ENCODE results near the gene EFCAB6.

Gene EFCAB6

DNA sequence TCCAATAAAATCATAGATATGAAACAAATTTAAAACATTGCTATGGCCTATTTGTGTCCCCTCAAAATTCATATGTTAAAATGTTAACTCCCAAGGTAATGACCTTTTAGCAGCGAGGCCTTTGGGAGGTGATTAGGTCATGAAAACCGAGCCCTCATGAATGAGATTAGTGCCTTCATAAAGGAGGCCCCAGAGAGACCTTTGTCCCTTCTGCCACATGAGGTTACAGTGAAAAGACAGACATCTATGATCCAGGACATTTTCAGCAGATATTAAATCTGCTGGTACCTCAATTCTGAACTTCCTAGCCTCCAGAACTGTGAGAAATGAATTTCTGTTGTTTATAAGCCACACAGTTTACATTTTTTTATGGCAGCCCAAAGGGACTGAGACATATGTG is 228.6 kb downstream of the EFCAB6 start:
- DNase-seq (ENCODE audit: low read depth, low spot score), result no peak

DNA sequence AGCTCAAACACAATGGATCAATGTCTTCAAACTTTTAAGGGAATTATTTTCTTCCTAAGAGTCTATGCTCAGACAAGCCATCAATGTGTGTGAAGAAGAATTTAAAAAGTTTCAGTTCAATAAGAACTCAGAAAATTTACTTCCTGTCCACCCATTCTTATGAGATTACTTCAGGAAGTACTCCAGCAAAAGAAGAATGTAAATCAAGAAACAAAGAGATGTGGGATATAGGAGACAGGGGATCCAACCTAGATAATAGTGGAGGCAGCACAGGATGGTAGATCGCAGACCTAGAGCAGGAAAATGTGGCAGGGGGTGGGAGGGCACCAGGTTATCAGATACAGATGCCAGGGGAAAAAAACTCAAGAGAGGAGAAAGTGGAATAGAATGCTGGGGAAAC is 229.7 kb downstream of the EFCAB6 start:
- DNase-seq (ENCODE audit: low read depth, low spot score), result no peak

DNA sequence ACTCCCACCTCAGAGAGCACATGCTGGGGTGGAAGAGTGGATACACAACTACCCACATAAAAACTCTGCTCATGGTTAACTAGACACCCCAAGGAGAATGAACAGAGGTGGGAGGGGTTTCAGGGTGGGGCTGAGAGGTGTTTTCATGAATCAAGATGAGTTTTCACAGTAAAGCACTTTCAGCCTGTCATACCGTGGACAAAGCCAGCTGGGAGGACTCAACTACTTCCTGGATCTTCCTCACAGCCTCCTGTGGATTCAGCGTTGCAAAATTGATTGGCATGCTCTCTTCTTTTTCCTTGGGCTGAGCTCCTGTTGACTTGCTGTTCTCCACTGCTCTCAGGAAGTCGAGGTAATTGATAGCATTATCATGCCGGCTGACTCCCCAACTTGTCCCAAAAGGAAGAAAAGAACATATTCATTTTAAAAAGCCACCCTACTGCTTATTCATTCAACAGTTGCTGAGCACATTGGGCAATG is 231.8 kb downstream of the EFCAB6 start:
- DNase-seq (ENCODE audit: low read depth, low spot score), result no peak

DNA sequence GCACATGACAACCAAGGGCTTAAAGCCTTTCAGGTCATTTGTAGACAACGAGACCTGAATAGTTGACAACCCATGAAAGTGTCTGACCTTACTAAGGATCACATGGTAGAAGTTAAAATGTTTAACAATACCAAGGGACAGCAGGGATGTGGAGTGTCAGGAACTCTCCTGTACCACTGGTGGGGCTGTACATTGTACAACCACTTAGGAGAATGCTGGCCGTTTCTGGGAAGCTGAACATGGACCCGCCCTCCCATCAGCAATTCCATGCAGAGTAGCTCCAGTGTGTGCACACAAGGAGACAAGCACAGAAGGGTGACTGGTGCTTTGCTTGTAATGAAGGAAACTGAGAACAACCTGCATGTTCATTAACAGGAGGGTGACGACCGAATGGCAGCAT is 237.4 kb downstream of the EFCAB6 start:
- DNase-seq (ENCODE audit: low read depth, low spot score), result no peak

DNA sequence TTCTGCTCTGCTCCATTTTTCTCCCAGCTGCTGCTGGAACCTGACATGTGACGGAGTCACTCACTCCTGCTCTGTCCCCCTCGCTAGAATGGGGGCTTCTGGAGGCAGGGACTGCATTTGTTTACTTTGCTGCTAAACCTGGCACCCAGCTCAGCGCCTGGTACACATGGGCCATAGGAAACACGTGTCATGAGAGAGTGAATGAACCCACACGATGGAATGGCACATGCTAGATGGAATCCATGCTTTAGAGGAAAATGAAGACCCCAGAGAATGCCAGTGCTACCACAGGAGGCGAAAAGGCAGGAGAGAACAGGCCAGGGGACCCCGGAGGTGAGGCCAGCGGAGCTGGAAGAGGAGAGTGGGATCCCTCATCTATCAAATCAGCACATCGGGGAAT is 239.4 kb downstream of the EFCAB6 start:
- no peak for DNase-seq (ENCODE audit: low read depth, low spot score)

DNA sequence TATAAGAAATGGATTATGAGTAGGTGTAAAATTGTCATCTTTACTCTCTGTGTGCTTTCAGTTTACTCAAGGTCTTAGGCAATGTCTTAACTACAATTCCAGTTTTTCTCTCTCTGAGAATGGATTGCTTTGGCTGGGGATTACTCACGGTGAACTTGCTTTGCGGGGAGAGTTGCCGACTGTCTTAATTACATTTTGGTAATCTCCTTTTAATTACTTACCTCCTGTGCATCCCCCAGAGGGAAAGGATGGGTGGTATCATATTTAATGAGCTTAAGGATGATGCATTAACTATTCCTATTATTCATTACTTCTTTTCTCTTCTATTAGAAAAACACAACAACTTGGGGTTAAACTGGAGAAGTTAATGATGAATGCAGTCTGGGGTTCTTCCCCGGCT is 240.9 kb downstream of the EFCAB6 start:
- DNase-seq (ENCODE audit: low read depth, low spot score), result no peak

DNA sequence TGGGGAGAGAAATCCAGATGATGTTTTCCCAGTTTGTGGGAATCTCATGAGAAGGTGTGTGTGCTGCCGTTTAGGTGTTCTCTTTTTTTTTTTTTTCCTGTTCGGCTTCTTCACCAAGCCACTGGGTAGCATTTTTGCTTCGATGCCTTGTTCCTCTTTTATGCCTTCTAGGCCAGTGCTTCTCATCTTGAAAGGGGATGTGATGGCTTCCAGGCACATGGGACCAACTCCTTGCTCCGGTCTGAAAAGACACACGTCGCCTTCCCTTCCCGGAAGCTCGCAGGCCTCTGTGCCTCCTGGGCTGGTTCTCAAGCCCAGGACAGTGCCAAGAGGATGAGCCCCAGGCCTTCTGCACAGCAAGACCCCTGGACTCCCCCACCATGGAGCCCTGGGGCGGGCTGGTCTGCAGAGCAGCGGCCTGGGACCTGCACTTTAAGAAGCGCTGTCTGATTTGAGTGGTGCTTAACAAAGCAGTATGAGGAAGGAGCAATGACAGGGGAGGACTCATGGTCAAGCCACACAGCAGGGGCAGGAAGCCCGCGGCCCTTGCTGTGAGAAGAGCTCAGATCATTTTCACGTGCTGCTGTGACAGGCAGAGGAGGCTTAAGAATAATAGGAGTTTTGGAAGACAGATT is 241.5 kb downstream of the EFCAB6 start:
- DNase-seq (ENCODE audit: low read depth, low spot score), result no peak

DNA sequence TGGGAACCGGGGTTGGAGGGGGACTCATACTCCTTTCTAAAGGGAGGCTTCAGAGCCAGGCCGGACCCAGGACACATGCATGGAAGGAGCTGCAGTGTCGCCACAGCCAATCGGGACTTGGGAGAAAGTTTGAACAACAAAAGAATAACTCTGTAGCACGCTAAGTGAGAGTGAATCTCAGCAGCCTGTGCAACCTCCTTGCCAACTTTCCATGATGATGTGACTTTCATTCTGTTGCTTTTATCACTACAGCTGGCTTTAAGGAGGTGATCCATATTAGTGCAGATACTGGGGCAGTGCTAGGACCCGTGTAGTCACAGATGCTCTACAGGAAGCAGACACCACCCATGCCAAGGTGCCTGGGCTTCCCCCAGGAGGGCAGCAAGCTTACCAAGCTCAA is 243.0 kb downstream of the EFCAB6 start:
- no peak for DNase-seq (ENCODE audit: low read depth, low spot score)

DNA sequence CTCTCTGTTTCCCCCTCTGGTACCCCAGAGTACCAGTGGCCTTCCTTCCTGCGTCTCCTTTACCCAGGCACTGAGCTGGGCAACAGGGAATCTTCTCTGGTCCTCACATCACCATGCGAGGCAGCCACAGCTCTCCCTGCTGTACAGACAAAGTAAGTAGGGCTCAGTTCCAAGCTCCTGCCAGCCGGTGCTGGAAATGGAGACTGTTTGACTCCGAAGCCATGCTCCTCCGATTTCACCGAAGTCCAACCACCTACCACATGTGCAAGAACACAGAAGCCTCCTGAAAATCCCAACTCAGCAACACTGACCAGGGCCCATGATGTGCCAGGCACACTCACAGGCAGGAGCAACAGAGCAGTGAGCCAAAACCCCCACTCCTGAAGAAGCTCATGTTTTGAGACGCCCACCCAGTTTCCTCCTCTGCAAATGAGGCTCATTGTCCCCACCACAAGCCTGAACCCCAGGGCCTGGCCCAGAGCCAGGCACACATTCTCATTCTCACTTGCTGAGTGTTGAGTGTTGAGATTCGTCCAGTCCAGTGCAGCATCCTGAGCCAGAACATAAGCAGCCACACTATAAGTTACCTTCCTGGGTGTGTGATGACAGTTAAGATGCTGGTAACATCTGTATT is 244.3 kb downstream of the EFCAB6 start:
- DNase-seq (ENCODE audit: low read depth, low spot score), result no peak

DNA sequence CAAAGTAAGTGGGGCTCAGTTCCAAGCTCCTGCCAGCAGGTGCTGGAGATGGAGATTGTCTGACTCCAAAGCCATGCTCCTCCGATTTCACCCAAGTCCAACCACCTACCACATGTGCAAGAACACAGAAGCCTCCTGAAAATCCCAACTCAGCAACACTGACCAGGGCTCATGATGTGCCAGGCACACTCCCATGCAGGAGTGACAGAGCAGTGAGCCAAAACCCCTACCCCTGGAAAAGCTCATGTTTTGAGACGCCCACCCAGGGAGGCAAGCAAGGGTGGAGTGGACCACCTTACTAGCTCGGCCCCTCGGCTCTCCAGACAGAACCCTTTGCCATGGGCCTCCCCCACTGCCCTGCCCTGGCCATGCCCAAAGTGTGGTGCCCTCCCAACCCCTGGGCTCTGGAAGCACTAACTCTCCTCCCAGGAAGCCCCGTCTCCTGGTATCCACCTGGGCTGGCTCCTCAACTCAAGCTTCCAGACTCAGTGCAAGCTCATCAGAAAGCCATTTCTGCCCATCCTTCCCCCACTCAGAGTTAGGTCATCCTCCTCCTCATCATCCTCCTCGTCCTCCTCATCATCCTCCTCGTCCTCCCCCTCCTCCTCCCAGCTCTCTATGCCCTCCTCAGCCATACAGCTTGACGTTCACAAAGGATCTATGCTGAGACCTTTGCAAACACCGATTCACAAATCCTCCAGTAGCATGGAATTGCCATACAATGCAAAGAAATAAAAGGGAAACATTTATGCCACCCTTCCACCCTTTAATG is 245.4 kb downstream of the EFCAB6 start:
- no peak for DNase-seq (ENCODE audit: low read depth, low spot score)

DNA sequence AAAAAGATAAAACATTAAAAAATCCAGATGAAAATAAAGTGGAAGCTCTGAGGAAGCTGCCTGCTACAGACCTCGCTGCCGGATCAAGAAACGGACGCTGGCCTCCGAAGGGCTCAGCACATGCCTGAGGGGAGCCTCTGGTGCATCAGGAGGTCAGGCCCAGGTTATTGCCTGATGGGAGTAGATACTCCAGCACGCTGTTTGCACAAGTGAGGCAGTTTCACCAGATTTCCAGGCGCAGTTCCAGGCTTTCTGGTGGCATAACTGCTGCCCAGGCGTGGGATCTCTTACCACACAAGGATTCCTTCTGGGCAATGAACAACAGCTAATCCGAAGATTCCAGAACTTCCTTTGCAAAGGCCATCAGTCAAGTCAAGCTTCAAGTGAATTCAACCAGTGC is 246.1 kb downstream of the EFCAB6 start:
- no peak for DNase-seq (ENCODE audit: low read depth, low spot score)

DNA sequence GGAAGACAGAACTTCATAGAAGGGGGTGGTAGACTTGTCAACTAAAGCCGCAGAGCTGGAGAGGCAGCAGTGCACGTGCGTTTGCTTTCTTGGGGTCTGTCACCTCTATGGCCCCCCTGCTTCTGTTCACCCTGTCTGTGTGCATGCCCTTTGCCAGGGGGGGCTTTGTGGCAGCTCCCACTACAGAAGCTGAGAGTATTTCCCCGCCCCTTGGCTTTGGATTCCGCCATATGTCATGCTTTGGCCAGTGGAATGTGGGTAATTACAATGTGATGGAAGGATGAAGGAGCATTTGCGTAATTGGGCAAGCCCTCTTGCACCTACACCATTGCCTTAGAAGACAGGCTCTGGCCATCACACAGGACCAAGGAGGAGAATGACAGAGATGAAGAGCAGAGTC is 247.2 kb downstream of the EFCAB6 start:
- no peak for DNase-seq (ENCODE audit: low read depth, low spot score)

DNA sequence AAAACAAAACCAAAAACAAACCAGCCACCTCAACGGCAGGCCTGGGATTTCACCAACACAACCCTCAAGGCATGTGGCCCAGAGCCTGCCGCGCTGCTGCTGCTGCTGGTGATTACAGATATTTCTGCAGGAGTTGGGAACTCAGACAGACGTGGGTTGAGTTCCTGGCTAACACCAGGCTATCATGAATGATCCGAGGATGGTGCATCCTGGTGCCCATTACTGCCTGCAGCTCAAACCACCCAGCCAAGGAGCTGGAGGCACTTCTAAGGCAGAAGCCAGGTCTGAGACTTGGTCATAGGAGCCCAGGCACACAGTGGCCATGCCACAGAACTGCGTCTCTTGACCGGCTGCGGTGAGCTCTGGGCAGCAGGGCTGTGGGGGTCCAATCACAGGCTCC is 248.5 kb downstream of the EFCAB6 start:
- DNase-seq (ENCODE audit: low read depth, low spot score), result no peak

DNA sequence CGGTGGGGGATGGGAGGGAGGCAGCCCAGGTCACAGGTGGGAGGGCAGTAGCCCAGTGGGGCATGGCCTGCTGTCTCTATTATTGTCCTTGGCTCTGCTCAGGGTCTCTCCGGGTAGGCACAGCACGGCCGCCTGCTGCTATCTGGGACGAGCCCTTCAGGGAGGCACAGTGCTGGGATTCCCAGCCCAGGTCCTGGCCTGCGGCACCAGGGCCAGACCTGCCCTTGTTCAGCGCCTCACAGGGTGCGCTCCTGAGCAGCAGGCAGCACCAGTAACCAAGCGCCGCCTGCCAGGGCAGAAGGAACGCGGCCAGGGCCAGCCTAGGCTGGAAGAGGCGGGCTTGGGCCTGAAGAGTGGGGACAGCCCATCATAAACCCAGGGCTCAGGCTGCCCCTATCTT is 249.3 kb downstream of the EFCAB6 start:
- no peak for DNase-seq (ENCODE audit: low read depth, low spot score)

DNA sequence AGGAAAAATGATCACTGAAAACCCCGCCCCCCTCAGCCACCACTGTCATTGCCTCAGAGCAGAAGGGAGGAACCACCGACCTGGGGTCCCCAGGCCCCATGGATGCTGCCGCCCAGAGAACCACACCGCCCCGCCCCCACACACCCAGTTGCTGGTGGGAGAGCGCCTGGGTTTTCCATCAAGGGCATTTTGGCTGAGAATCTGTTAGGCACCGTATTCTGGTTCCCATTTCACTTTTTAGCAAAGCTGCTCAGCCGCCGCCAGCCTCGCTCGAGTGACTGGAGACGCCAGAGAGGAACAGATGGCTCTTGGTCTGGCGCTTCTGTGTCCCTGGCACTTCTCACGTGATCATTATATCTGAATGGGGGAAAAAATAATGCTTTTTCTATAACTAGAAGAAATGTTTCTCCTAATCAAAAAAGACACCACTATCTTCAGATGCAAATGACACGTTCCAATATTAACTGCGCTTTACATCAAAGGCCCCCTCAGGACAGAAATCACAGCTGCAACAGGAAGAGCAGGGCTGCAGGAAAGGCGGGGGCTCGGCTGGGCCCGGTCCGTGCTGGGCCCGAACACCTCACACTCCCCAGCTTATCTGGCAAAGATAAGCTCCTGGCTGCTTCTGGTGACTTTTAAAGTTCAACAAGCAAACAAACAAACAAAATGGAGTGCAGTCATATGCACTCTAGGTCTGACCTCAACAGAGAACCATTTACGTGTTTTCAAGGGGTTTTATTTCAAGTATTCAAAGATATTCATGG is 250.5 kb downstream of the EFCAB6 start:
- no peak for DNase-seq (ENCODE audit: low read depth, low spot score)

DNA sequence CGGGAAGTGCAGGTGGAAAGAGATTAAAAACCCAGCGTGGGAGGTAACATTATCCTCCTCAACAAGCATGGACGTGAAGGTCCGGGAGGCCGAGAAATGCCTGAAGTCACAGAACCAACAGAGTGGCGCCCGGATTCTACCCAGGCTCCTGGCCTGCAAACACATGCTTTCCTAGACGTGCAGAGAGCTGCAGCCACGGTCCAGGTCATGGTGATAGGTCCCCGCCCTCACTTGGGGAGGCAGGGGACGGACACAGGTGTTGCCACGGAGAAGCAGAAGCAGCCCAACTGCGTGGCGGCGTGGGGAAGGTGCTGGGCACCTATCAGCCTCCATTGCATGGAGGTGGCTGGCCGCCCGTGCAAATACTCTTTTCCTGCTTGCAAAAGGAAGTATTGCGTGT is 251.5 kb downstream of the EFCAB6 start:
- DNase-seq (ENCODE audit: low read depth, low spot score), result no peak

DNA sequence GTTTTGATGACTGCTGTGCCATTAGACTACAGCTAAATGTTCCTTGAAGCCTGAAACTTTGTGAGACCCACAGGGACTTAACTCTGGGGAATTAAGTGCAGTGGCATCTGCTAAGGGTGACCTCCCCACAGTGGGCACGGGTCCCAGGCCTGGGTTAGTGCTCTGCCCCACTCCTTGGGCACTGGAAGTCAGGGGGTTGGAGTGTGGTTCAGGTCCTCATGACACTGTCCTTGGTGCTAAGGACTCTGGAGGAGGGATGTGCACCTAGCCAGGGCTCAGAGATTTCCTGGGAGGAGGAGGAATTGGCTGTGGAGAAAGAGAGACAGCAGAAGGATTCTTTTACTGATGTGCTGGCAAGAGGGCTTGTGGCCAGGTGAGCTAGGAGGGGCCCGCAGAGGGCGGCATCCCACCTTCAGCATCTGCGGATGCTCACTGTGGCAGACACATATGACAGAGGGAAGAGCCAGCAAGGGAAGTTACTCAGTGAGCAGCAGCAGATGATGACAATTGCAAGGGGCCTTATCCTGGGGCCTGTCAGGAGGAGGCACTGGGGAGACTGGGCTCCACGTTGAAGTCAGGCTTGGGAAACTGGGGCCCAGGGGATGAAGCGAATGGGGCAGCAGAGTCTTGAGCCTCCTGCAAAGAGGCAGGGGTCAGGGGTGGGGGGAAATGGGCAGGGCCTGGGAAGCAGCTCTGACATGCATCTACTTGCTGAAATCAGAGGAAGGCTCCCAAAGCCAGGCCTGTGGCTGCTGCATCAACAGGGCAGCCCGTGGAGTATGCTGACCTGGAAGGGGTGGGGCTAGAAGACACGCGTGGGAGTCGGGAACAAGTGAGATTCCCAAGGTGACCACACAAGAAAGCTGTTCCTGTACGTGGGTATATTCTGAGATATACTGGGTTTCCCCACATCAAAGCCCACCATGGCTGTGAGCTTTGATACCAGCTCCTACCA is 256.3 kb downstream of the EFCAB6 start:
- no peak for DNase-seq (ENCODE audit: low read depth, low spot score)

DNA sequence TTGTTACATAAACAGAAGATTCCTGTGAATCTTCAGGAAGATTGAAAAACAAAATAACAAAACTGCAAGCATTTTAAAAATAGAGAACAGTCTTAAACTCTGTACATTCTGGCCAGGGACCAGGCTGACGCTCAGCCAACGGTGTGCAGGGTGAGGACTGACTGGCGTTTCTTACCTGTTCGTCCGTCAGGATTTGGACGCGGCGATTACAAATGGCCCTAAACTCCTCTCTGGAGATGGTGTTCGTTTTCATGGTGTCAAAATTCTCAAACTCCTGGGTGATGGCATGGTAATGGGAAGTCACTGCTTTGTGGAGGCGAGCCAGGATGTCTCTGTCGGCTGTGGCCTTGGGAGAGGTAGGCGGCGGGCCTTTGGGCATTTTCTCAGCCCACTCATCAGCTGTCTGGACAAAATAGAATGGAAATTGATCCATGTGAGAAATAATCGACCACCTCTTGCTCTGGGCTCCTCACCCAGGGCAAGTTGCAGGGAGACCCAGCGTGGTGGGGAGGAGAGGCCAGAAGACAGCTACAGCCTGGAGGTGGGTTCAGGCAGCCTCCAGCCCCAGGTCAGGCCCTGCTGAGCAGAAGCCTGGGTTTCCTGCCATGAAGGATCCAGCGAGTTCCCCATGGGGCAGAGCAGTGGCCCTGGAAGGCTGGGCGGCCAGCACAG is 257.3 kb downstream of the EFCAB6 start:
- no peak for DNase-seq (ENCODE audit: low read depth, low spot score)

DNA sequence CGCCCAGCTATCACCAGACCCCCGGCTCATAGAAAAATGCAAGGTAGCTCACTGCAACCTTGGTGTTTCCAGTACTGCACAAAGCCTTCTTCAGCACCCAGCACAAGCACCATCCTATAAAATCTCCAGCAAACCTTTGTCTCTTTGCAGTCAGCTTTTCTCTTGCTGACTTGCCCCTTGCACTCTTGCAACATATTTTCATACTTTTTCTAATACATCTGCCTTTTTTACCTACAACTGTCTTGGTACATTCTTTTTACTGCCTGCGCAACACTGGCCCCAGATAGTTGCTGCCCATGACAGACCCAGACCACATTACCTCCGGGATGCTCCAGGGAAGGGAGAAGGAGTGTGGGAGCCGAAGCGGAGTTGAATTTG is 257.9 kb downstream of the EFCAB6 start:
- DNase-seq (ENCODE audit: low read depth, low spot score), result no peak

DNA sequence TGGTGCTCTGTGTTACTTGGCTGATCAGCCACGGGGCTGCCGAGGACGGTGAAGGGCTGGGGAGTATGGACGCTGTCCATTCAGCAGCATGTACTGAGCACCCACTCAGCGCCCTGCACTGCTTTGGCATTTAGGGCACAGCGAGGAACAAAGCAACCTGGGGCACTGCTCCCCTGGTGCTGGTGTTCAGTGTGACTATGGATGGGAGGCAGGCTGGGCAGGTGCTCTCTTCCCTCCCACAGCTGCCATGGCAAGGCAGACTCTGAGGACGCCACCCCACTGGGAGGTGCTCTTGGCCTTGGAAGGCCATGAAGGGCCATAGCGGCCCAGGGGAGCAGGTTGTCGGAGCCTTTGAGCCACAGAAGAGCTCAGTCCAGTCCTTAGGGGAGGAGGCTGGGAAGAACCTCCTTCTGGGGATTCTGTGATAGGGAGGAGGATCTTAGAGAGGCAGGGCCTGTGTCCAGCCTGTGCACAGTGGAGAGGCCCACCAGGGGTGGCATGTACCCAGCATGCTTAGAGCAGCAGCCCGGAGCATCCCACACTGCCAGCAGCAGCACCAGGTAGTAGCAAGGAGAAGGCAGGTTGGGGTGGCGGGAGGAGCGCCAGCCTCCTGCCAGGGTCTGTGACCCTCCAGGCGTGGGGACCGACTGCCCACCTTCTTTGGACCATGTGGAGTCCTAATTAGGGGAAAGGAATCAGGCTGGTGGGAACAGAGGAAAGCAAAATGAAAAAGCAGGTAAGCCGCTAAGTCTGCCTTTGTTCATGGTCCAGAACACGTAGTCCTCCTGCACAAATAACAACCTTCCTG is 258.4 kb downstream of the EFCAB6 start:
- DNase-seq (ENCODE audit: low read depth, low spot score), result no peak

All from iPS DF 19.7 (cell line).